Measurements from ENCODE around the gene GARS1.

- TF ChIP-seq, protein P1, sequence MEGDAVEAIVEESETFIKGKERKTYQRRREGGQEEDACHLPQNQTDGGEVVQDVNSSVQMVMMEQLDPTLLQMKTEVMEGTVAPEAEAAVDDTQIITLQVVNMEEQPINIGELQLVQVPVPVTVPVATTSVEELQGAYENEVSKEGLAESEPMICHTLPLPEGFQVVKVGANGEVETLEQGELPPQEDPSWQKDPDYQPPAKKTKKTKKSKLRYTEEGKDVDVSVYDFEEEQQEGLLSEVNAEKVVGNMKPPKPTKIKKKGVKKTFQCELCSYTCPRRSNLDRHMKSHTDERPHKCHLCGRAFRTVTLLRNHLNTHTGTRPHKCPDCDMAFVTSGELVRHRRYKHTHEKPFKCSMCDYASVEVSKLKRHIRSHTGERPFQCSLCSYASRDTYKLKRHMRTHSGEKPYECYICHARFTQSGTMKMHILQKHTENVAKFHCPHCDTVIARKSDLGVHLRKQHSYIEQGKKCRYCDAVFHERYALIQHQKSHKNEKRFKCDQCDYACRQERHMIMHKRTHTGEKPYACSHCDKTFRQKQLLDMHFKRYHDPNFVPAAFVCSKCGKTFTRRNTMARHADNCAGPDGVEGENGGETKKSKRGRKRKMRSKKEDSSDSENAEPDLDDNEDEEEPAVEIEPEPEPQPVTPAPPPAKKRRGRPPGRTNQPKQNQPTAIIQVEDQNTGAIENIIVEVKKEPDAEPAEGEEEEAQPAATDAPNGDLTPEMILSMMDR (IDR thresholded peaks at IDR 0.05): no peak
- TF ChIP-seq EZH2phosphoT487 (IDR thresholded peaks at IDR 0.05) (no peak), EZH2 (IDR thresholded peaks at IDR 0.05) (no peak)
Measured at GRCh38 chr7:30575910-30576309, 18.8 kb upstream of the GARS1 start.
